Brain (organoid and tissue), 1 donor: ENCODE measurements around the gene OR8D4. TPM values are rescaled to one million over a fixed set of nuclear protein-coding genes. Genes with fewer than 3 reads are reported as not detected.

Experiments
- polyA plus RNA-seq: library from polyadenylated mRNA; stranded (reverse); fragments of 350-450 nt; fragmentation: Illumina TruSeq; extraction: RNeasy Lipid Tissue Mini Kit (QIAGEN cat#74804); gene quantifications from one replicate; pipeline ENCODE4 v1.2.3, GENCODE V29; 2015; ENCODE audit warnings: low read depth, low replicate concordance; ENCODE audit not compliant: insufficient read depth

OR8D4 gene
- polyA plus RNA-seq, 1 donor from 2014 or later, result not detected

Other genes with a start within 250 kb of the OR8D4 start
- 17.7 TPM for gene SCN3B, start 247.5 kb upstream of the OR8D4 start, polyA plus RNA-seq
- 6.4 TPM for gene ZNF202, start 160.5 kb upstream of the OR8D4 start, polyA plus RNA-seq
- gene OR6X1, start 147.6 kb upstream of the OR8D4 start, polyA plus RNA-seq, result not detected
- gene OR6M1, start 95.8 kb upstream of the OR8D4 start, polyA plus RNA-seq, result not detected
- gene TMEM225, start 16.5 kb upstream of the OR8D4 start, polyA plus RNA-seq, result not detected
- gene OR4D5, start 37.5 kb downstream of the OR8D4 start, polyA plus RNA-seq, result not detected
- not detected for gene OR6T1, start 41.7 kb downstream of the OR8D4 start, polyA plus RNA-seq
- gene OR10S1, start 75.6 kb downstream of the OR8D4 start, polyA plus RNA-seq, result not detected
- gene OR10G6, start 93.0 kb downstream of the OR8D4 start, polyA plus RNA-seq, result not detected
- gene OR10G4, start 110.8 kb downstream of the OR8D4 start, polyA plus RNA-seq, result not detected
- not detected for gene OR10G9, start 120.8 kb downstream of the OR8D4 start, polyA plus RNA-seq
- gene OR10G8, start 124.6 kb downstream of the OR8D4 start, polyA plus RNA-seq, result not detected
- gene OR10G7, start 139.2 kb downstream of the OR8D4 start, polyA plus RNA-seq, result not detected
- 6.3 TPM for gene VWA5A, start 213.3 kb downstream of the OR8D4 start, polyA plus RNA-seq